Gastroesophageal sphincter (tissue), 3 donors: Measurements from ENCODE around the gene PFN4.

ENCODE experiments used
- CTCF ChIP-seq, 4 experiments: fragments of 200-600 bp in 2 of 4; fragments of 450-650 bp in 2 of 4; sonication (generic) in 1 of 4; IDR thresholded peaks; one replicate each; pipeline ENCODE4 v1.5.1; 2017 to 2019; ENCODE audit warnings: antibody characterized with exemption in 4 of 4, mild to moderate bottlenecking in 2 of 4, moderate library complexity in 2 of 4
- EP300 ChIP-seq: sonication (generic); formaldehyde crosslinking; IDR thresholded peaks from one replicate; pipeline ENCODE4 v1.6.1; 2017; ENCODE audit warnings: antibody characterized with exemption, mild to moderate bottlenecking
- POLR2A ChIP-seq, 2 donors: fragments of 450-650 bp; IDR thresholded peaks; one replicate each; pipeline ENCODE4 v1.6.1; 2017; ENCODE audit warnings: antibody characterized with exemption in 2 of 2, mild to moderate bottlenecking in 2 of 2, moderate library complexity in 1 of 2

- no peak for TF ChIP-seq CTCF (IDR thresholded peaks at IDR 0.05)
- no peak for TF ChIP-seq POLR2A (IDR thresholded peaks at IDR 0.05)
- TF ChIP-seq EP300, result no peak
Measured at GRCh38 chr2:24085200-24085489, 38.0 kb downstream of the PFN4 start.
